ENCODE data around the gene RPS6KC1.

GRCh38 chr1:213083112-213083445 lies 32.0 kb downstream of the RPS6KC1 start:
- TF ChIP-seq, protein P1, sequence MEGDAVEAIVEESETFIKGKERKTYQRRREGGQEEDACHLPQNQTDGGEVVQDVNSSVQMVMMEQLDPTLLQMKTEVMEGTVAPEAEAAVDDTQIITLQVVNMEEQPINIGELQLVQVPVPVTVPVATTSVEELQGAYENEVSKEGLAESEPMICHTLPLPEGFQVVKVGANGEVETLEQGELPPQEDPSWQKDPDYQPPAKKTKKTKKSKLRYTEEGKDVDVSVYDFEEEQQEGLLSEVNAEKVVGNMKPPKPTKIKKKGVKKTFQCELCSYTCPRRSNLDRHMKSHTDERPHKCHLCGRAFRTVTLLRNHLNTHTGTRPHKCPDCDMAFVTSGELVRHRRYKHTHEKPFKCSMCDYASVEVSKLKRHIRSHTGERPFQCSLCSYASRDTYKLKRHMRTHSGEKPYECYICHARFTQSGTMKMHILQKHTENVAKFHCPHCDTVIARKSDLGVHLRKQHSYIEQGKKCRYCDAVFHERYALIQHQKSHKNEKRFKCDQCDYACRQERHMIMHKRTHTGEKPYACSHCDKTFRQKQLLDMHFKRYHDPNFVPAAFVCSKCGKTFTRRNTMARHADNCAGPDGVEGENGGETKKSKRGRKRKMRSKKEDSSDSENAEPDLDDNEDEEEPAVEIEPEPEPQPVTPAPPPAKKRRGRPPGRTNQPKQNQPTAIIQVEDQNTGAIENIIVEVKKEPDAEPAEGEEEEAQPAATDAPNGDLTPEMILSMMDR (conservative IDR thresholded peaks at IDR 0.05) = no peak
- no peak for TF ChIP-seq EZH2 (IDR thresholded peaks at IDR 0.05; ENCODE audit: low read depth)

Measured in PC-9 (cell line).